CD4-positive, alpha-beta T cell treated with Interleukin-4 for 1 hour (primary cell): ENCODE results near the gene TMEM151A.

ENCODE experiments used
- DNase-seq, 2 donors: peaks; one replicate each; pipeline ENCODE4 v3.0.0-alpha.2; 2020 to 2022

The TMEM151A gene

DNA sequence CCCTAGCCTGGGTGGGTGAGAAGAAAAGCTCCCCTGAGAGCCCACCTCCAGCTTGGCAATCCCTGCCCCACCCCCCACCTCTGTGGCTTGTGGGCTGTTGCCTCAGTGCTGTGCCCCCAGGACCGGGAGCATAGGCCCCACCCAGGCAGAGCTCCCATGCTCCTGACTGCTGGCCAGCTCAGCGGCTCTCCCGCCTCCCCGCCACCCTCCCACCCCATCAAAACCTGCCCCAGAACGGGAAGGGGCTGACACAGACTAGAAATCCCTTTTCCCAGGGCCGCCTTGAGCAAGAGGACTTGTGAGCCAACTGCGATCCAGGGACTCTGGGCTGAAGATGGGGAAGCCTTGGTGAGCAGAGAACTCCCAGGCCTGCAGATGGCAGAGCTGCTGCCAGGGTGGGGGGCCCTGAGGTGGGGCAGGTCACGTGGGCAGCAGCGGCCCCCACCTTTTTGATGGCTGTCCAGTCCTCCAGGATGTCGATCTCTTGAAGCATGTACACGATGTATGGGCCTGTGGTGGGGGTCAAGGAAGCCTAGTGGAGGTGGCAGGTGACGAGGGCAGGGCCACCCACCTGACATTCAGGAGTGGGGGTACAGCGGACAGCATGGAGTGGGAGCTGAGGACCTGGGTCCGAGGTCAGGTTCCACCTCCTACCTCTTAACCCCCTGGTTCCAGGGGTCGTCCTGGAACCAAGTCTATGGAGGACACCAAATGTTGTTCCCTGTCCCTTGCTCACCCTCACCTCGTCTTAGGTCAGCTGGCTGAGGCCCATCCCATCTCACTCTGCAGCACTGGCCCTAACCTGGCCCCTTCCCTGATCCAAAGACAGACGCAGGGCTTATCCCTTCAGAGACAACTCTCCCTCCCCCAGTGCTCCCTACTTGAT, 46.8 kb downstream of the TMEM151A start:
- DNase-seq, result no peak

DNA sequence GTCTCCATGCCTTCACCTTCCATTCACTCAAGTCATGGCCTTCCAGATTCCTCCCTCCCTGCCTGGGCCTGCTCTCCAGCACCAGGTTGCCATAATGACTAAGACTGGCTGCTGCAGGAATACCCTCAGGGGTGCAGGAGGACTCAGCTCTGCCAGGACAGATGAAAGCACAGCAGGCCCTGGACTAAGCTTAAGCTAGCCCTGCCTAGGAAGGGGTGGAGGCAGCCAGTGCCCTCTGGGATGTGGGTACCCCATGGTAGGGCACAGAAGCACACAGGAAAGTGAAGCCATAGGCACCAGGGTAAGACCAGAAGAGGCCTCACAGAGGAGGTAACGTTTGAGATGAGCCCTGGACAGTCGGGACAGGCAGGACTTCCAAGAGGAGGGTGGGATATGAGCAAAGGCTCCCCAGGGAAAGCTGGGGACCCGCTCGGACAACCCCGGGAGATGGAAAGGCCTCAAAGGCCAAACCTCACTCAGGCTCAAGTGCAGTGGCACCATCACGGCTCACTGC, 47.5 kb downstream of the TMEM151A start:
- DNase-seq, result no peak

DNA sequence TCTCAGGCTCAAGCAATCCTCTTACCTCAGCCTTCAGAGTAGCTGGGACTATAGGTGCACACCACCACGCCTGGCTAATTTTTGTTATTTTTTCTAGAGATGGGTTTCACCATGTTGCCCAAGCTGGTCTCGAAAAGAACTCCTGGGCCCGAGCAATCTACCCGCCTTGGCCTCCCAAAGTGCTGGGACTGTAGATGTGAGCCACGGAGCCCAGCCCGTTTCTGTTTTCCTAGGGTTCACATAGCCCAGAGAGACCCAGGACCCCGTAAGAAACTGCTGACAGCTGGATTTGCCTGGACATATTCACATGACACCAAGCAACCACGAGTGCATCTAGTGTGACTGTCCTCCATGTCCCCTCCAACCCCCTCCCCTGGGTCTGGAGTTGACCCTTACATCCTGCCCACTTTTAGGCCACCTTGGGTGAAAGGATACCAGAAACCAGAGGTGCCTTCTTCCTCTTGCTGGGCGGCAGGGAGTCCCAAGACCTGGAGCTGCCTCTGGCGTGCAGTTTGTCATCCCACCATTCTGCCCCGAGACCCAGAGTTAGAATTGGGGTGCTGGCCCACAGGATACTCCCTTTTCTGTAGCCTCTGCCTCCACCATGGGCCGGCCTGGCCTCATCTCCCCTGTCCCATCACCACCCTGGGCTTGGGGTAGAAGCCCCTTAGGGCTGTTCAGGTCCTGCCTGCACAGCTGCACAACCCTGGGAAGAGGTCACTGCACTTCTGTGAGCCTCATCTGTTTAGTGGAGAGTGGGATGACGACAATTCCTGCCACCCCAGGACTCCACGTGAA, 48.2 kb downstream of the TMEM151A start:
- DNase-seq, result no peak

DNA sequence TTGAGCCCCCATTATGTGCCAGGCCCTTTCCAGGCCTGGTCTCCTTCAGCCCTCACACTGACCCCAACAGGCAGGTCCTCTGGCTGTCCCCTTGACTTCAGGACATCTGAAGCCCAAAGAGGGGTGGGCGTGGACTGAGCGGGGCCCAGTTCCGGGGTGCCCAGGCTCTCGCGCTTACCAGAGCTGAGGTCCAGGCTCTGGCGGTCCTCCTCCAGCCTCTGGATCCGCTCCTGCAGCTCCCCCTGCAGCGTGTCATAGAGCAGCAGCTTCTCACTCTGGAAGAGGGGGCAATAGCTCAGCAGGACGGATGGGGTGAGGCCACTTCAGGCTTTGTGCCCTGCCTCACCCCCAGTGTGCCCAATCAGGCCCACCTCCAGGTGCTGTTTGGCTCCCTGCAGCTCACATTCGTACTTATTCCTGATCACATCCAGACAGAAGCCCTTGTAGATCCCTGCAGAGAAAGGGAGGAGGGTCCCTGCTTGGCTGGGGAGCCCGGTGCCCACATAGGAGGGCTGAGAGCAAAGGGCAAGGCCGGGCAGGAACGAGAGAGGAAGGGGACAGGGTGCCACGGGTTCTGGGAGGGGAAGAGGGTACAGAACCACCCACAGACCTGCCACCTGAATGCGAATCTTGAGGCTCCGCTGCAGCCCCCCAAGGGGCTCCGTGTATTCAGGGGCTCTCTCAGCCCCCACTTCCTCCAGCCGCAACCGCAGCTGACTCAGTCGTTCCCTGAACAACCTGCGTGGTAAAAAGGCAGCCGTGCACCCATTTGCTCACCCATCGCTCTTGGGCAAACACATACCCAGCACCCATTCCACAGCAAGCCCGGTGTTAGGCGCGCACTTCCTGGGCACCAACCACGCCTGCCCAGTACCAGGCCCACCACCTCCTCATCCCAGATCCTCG, 49.2 kb downstream of the TMEM151A start:
- no peak for DNase-seq

DNA sequence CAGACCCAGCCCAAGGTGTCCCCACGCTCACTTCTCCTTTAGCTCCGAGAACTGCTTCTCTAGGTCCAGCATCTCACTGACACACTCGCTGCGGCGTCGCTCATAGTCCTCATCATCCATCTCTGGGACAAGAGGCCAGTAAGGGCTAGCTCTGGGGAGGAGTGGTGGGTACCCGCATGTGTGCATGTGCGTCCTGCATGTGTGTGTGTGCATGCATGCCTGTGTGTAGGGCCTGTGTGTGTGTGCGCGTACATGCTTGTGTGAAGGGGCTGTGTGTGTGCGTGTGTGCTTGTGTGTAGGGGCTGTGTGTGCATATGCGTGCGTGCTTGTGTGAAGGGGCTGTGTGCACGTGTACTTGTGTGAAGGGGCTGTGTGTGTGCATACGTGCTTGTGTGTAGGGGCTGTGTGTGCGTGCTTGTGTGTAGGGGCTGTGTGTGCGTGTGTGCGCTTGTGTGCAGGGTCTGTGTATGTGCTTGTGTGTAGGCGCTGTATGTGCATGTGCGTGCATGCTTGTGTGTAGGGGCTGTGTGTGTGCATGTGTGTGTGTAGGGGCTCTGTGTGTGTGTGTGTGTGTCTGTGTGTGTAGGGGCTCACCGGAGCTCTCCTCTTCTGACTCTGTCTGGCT, 49.9 kb downstream of the TMEM151A start:
- DNase-seq, result no peak

DNA sequence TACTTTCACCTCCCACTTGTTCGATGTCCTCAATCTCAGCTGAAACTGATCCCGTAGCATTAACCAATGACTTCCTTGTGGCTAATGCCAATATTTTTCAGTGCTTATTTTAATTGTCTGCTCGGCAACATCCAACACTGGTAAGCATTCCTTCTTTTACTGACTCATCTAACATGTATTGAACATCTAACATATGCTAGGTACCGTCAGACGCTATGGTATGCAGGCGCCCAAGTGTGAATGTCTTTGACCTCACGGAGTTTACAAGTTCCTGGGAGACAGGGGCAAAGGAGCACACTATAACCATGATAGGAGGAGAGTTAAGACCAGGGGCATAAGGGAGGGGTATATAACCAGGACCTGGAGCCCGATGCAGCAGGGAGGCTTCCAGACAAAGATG, 51.5 kb downstream of the TMEM151A start:
- no peak for DNase-seq

DNA sequence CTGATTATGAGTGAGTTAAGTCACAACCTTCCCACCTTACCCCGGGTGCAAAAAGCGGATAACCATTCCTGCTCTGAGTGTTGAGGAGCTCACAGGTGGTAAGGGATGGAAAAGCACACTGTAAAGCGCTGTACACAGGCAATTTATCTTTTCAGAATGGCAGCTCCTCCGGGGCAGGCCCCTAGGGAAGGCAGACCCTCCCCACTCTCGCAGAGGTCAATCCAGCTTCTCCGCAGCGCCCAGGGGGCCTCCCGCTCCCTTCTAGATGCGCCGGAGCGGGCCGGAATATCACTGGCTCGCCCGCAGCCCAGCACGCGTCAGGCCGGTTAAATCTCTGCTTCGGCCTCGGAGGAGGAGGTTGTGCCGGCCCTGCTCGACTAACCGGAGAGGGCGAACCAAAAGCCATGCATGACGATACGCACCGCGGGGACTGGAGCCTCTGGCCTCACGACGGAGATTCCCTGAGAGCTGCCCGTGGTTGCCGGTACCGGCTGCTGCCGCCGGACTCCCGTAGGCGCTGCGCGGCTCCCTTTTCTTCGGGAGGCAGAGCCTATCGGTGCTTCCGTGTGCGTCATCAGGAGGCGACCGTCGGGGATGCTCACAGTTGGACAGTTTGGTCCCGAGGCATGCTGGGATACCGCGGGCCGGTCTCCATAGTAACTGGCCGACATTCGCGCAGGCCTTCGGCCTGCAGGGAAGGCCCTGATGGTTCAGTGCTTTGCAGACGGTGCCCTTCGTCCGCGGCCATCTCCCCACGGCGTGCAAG, 53.0 kb downstream of the TMEM151A start, which contains the start of gene BRMS1:
Gene BRMS1, minus strand, starts transcription at position 555 of the 766 bp plus-strand sequence. CDS start 2,870 bp downstream, outside the sequence.
- DNase-seq, result peak; percentile 96

DNA sequence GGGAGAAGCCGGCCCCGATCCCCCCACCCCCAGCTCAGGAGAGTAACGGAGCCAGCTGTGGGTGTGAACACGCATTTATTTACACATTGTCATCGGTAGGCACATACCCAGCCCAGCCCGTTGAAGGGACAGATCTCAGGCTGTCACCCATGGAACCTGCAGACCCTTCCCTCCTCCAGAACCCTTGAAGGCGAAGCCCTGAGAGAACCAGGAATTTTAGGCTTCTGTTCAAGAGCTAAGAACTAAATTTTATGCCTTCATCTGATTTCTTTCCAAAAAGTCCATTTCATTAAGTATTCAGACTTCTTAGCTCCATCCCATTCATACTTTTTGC, 53.6 kb downstream of the TMEM151A start:
- no peak for DNase-seq
